Activated naive CD4-positive, alpha-beta T cell treated with anti-CD3 and anti-CD28 coated beads, Interleukin-2, amount 10 ng/mL, durations not matched to agents 5 hours and 36 hours (primary cell): ENCODE measurements around the gene HM13. TPM values are rescaled to one million over a fixed set of nuclear protein-coding genes. Genes with fewer than 3 reads are reported as not detected.

ENCODE experiments used
- microRNA-seq: library from miRNA; unstranded; fragments of <30 nt; microRNA quantifications from one replicate; pipeline ENCODE4 v1.2.0, GENCODE V29; 2022; ENCODE audit warnings: borderline microRNAs expressed, borderline replicate concordance
- total RNA-seq, 2 experiments: library from RNA; stranded (reverse); gene quantifications; one replicate each; pipeline ENCODE4 v1.2.3, GENCODE V29; 2021

HM13 gene, protein sequence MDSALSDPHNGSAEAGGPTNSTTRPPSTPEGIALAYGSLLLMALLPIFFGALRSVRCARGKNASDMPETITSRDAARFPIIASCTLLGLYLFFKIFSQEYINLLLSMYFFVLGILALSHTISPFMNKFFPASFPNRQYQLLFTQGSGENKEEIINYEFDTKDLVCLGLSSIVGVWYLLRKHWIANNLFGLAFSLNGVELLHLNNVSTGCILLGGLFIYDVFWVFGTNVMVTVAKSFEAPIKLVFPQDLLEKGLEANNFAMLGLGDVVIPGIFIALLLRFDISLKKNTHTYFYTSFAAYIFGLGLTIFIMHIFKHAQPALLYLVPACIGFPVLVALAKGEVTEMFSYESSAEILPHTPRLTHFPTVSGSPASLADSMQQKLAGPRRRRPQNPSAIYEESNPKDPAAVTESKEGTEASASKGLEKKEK
- 100 to 1,000 TPM; 133 to 145 TPM for total RNA-seq

GRCh38 chr20:31514154-31515071 is at the start of gene HM13:
Gene HM13, plus strand, starts transcription at chr20:31514442. Its CDS starts 110 bp downstream, at chr20:31514552.

DNA sequence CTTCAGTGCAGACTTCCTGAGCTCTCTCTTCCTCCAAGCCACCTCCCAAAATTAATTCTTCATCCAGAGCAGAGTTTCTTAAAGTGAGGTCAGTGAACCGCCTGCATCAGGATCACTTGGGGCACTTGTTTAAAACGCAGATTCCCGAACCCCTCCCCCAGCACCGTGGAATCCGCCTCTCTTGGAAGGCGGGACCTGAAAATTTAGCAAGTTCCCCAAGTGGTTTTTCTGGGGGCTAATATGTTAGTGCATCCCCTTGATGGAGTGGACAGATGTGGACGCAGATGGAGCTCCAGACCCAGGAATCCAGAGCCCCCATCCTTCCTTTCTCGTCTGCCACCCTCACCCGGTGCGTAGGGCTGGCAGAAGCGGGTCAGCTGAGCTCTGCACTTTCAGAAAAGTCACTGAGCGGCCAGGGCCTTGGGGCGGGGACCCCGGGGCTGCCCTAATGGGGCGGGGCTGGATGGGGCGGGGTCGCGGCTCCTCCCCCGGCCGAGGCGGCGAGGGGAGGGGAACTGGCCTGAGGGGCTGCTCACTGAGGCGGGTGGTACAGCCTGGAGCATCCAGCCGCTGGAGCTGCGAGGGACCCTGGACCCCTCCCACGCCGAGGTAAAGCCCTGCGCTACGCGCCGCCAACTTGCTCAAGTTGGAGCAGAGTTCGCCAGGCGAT is 39.3 kb upstream of the HM13 start, which contains the start of the genes DEFB124 and REM1:
TSS of gene DEFB124 (minus strand) at position 370 of the 670 bp plus-strand sequence. CDS start 2,114 bp downstream, outside the sequence.
TSS of gene REM1 (plus strand) at position 531 of the 670 bp plus-strand sequence. CDS start 1,158 bp downstream, outside the sequence.

GRCh38 chr20:31605031-31605901 is 91.0 kb downstream of the HM13 start, which contains the start of gene ID1:
Gene ID1, plus strand, starts transcription at chr20:31605289. Its CDS starts 99 bp downstream, at chr20:31605388.

Small RNA genes lying within 50 kb of the gene (microRNA-seq; reads per million reads assigned to microRNA genes)
- gene MIR3193 = not detected

Other genes starting within 250 kb of the HM13 start
- not detected for gene DEFB116, start 205.9 kb upstream of the HM13 start, total RNA-seq
- gene DEFB118, start 145.8 kb upstream of the HM13 start, total RNA-seq = not detected
- not detected for gene DEFB119, start 123.9 kb upstream of the HM13 start, total RNA-seq
- gene DEFB121, start 108.2 kb upstream of the HM13 start, total RNA-seq = not detected
- gene DEFB123, start 73.8 kb upstream of the HM13 start, total RNA-seq = not detected
- not detected for gene DEFB124, start 39.3 kb upstream of the HM13 start, total RNA-seq
- gene REM1, start 39.2 kb upstream of the HM13 start, total RNA-seq = not detected
- under 1 TPM; 0.35 to 0.53 TPM for gene ID1, start 90.8 kb downstream of the HM13 start, total RNA-seq
- gene COX4I2, start 123.5 kb downstream of the HM13 start, total RNA-seq = not detected
- gene BCL2L1, start 208.4 kb downstream of the HM13 start, total RNA-seq = 10 to 100 TPM; 65.5 to 66.1 TPM
- gene TPX2, start 224.8 kb downstream of the HM13 start, total RNA-seq = 100 to 1,000 TPM; 107 to 108 TPM